DMS 273 treated with DMSO at 0.1 percent for 48 hours (cell line): ENCODE data around the gene TMPRSS3.

Experiments
- DNase-seq: peaks from one replicate; lab custom pipeline; 2025; lab: John Stamatoyannopoulos, UW

TMPRSS3 gene

GRCh38 chr21:42388740-42389448, 7.0 kb downstream of the TMPRSS3 start:
- DNase-seq = no peak

- DNase-seq = no peak
These were observed 8.0 kb downstream of the TMPRSS3 start for GRCh38 chr21:42387843-42388340.

- no peak for DNase-seq
These were observed 8.7 kb downstream of the TMPRSS3 start for GRCh38 chr21:42387164-42387563.

GRCh38 chr21:42386034-42386591, 9.7 kb downstream of the TMPRSS3 start:
- DNase-seq = no peak

GRCh38 chr21:42385619-42386018, 10.2 kb downstream of the TMPRSS3 start:
- DNase-seq = no peak

GRCh38 chr21:42384989-42385388, 10.9 kb downstream of the TMPRSS3 start:
- DNase-seq = no peak

GRCh38 chr21:42384156-42384945, 11.5 kb downstream of the TMPRSS3 start:
- DNase-seq = no peak

GRCh38 chr21:42383331-42383730, 12.5 kb downstream of the TMPRSS3 start:
- no peak for DNase-seq

- DNase-seq = no peak
These were observed 12.9 kb downstream of the TMPRSS3 start for GRCh38 chr21:42382915-42383314.

GRCh38 chr21:42381347-42381984, 14.4 kb downstream of the TMPRSS3 start:
- DNase-seq = peak; percentile 8

GRCh38 chr21:42379426-42380215, 16.2 kb downstream of the TMPRSS3 start:
- no peak for DNase-seq

- DNase-seq = no peak
These were observed 17.4 kb downstream of the TMPRSS3 start for GRCh38 chr21:42378418-42378817.

- DNase-seq = no peak
These were observed 17.9 kb downstream of the TMPRSS3 start for GRCh38 chr21:42377951-42378340.

- no peak for DNase-seq
These were observed 18.5 kb downstream of the TMPRSS3 start for GRCh38 chr21:42377211-42377950.

GRCh38 chr21:42376338-42376982, 19.4 kb downstream of the TMPRSS3 start:
- DNase-seq = no peak

- DNase-seq = no peak
These were observed 19.9 kb downstream of the TMPRSS3 start for GRCh38 chr21:42375966-42376337.

GRCh38 chr21:42375506-42375905, 20.3 kb downstream of the TMPRSS3 start:
- no peak for DNase-seq

GRCh38 chr21:42374864-42375499, 20.9 kb downstream of the TMPRSS3 start:
- DNase-seq = no peak

GRCh38 chr21:42374457-42374856, 21.4 kb downstream of the TMPRSS3 start:
- no peak for DNase-seq

- no peak for DNase-seq
These were observed 21.9 kb downstream of the TMPRSS3 start for GRCh38 chr21:42373908-42374455.
